GM19455 (cell line): ENCODE measurements around the gene FBXO10.
"Not testable (repeated sequence)": the region's sequence is repeated elsewhere in the genome, so short reads cannot be mapped to it uniquely, and the experiment has no call there.

ENCODE experiments used
- ATAC-seq: cut with Tn5 transposase; IDR thresholded peaks from one replicate; pipeline ENCODE4 v1.9.1; 2021; ENCODE audit not compliant: unreplicated experiment

FBXO10 gene

GRCh38 chr9:37514415-37514814 lies 61.8 kb downstream of the FBXO10 start:
- not testable (repeated sequence) for ATAC-seq

- no peak for ATAC-seq
Measured at GRCh38 chr9:37512437-37512836, 63.7 kb downstream of the FBXO10 start.

GRCh38 chr9:37511016-37512010 lies 64.9 kb downstream of the FBXO10 start:
- no peak for ATAC-seq

GRCh38 chr9:37510053-37510452 lies 66.1 kb downstream of the FBXO10 start:
- not testable (repeated sequence) for ATAC-seq

- no peak for ATAC-seq
Measured at GRCh38 chr9:37509536-37509935, 66.6 kb downstream of the FBXO10 start.

- no peak for ATAC-seq
Measured at GRCh38 chr9:37508834-37509206, 67.4 kb downstream of the FBXO10 start.

- no peak for ATAC-seq
Measured at GRCh38 chr9:37508135-37508833, 67.9 kb downstream of the FBXO10 start.

GRCh38 chr9:37507566-37508134 lies 68.5 kb downstream of the FBXO10 start:
- no peak for ATAC-seq

- ATAC-seq = no peak
Measured at GRCh38 chr9:37504605-37505004, 71.6 kb downstream of the FBXO10 start.

- ATAC-seq = no peak
Measured at GRCh38 chr9:37503736-37504135, 72.4 kb downstream of the FBXO10 start.

GRCh38 chr9:37501957-37502596 lies 74.1 kb downstream of the FBXO10 start:
- ATAC-seq = no peak

GRCh38 chr9:37499297-37499696 lies 76.9 kb downstream of the FBXO10 start:
- no peak for ATAC-seq

GRCh38 chr9:37498457-37498856 lies 77.7 kb downstream of the FBXO10 start:
- ATAC-seq = no peak

GRCh38 chr9:37497320-37497719 lies 78.9 kb downstream of the FBXO10 start:
- no peak for ATAC-seq

GRCh38 chr9:37496020-37496419 lies 80.2 kb downstream of the FBXO10 start:
- ATAC-seq = no peak

GRCh38 chr9:37495571-37495970 lies 80.6 kb downstream of the FBXO10 start:
- ATAC-seq = no peak

- ATAC-seq = no peak
Measured at GRCh38 chr9:37491939-37492338, 84.2 kb downstream of the FBXO10 start.

- ATAC-seq = no peak
Measured at GRCh38 chr9:37486616-37487548, 89.3 kb downstream of the FBXO10 start.

- no peak for ATAC-seq
Measured at GRCh38 chr9:37486256-37486615, 89.9 kb downstream of the FBXO10 start.
